NCI-H82 treated with DMSO at 0.1 percent for 48 hours (cell line): ENCODE data around the gene LDAH.

Source experiments
- DNase-seq: peaks from one replicate; lab custom pipeline; 2025; ENCODE audit not compliant: unreplicated experiment; lab: John Stamatoyannopoulos, UW

Gene LDAH

DNA sequence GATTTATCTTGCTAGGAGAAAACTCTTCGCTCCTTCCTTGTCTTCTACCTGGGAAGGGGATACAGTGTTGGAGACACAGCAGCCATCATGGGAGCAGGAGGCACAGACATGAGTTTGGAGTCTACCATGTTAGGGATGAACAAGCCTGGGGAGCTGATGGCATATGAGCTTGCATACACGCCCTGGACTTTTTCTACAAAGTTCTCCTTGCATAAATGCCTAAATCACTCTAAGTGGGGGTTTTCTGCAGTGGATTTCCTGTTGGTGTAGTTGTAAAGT is 168.4 kb downstream of the LDAH start:
- DNase-seq: no peak

DNA sequence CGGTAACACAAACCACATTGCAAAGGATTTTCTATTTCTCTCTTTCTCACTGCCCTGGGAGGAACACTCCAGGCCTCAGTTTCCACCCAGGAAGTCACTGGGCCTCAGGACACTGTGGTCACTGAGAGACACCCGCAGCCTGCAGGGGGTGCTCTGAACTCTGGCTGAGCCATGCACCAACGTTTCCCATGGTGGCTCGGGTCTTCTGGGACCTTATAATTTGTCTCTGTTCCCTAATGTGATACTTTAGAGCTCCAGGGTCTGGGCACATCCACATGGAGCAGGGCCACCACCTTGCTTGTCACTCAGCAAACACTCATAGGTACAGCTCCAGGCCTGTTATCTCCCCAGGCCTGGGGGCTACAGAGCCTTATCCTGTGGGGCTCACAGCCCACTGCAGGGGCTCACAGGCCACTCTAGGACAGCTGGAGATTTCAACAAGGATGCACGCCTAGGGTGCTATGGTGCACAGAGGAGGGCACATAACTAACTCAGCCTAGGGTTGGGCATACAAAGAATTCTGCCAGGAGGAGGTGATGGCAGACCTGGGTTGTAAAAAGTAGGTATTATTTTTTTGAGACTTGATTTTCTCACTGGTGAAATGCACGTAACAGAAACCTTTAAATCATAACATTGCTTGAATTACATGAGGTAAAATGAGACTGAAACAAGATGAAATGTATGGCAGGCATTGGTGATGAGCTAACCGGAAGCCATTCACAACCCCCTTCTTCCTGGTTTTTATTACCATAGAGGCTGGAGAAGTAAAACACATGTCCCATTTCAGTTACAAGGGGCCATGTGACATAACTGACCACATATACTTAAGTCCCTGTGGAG is 169.0 kb downstream of the LDAH start:
- no peak for DNase-seq

DNA sequence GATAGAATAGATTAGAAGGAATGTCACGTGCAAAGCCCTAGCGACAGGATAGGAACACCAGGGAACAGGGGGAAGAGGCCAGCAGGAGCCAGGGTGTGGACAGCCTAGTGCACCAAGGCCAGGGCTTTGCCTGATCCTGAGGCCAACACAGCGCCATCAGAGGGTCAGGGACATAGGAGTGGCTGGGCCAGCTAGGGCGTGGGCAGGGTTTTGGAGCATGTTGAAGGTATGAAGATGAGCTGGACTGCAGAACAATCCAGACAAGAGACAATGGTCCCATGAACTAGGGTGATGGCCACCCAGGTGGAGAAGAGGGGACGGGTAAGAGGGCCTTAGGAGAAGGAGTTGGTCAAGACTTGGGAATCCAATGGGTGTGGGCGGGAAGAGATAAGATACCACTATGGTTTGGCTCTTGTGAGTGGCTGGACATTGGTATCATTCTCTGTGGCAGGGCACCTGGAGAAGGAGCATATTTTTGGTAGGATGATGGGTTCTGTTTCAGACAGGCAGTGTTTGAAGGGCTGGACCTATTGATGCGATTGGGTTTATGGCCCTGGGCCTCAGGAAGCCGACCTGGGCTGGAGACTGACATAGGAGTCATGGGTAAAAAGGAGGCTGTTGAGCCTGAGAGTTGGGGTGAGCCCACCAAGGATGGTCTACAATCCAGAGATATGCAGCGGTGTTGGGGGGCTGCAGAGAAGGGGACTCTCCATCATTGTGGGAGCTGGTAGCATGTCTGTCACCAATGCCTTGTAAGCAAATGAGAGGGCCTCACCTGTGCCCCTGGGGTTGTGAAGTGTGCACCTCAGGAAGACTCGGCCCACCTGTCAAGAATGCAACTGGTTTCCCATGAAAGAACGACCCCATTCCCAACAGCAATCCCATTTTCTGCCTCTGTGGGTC is 170.0 kb downstream of the LDAH start:
- no peak for DNase-seq

DNA sequence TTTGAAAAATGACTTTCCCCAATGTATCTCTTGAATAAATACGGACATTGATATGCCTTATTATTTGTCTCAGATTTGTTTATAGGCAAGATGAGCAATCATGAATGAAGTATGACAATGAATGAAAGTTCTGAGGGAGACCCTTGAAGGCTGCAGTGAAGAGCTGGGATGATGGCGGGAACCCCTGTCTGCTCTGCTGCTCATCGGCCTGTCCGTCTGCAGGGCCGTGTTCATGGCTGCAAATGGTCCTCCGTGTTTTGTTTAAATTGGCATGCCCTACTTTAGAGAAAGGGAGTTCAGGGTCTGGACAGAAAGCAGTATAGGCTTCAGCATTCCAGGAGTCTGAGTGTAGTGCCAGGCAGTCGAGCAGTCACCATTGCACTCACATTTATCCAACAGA is 170.8 kb downstream of the LDAH start:
- DNase-seq: no peak

DNA sequence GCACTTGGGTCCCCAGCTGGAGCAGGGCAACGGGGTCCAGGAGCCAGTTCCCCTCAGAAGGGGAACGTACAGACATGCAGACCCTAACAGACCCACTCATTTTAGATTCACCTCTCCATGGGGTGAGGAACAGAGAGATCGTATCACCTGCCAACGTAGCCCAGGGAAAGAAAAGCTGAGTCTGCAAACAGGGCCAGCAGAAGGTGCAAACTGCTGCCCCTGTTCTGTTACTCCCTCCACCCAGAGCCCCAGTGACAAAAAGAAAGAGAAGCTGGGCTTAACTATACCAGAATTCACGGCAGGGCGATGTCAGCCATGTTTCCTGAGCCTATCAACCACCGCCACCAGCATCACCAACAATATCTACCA is 171.2 kb downstream of the LDAH start:
- no peak for DNase-seq

DNA sequence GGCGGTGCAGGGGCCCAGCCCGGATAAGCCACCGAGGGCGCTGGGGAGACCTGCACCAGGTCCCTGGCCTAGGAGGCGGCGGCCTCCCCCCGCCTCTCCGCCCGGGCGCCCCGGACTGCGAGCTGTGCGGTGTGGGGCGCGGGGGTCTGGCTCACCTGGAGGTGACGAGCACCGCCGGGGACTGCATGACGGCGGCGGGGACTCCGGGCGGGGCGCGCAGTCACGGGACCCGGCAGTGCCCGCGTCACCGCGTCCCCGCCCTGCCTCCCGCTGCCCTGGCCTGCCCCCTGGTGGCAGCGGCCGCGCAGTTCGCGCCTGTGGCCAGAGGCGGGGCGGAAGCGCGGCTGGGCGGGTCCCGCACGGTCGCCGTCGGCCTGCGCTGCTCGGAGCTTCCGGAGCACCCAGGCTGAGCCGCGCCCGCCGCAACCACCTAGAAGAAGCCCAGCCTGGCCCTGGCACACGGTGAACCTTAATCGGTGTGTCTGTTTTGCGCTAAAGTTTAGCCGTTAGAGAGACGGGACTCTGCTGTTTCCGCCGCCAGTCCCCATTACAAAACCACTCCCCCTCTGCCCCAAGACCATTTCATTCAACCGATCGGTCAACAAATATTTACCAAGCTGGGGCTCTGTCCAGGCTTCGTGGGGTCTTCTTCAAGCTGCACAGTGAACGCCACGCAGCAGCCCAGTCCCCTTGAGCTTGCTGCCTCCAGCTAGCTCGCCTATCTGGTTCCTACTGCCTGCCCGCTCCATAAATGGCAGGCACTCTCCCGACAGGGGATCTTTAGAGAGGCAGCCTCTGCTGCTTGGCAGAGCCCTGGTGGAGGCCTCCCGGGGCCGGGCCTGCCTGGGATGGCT is 171.8 kb downstream of the LDAH start, which contains the start of gene HS1BP3:
HS1BP3 (minus strand) TSS at position 222 of the 854 bp plus-strand sequence; CDS start at position 187, 35 bp downstream.
- DNase-seq: peak; percentile 25

DNA sequence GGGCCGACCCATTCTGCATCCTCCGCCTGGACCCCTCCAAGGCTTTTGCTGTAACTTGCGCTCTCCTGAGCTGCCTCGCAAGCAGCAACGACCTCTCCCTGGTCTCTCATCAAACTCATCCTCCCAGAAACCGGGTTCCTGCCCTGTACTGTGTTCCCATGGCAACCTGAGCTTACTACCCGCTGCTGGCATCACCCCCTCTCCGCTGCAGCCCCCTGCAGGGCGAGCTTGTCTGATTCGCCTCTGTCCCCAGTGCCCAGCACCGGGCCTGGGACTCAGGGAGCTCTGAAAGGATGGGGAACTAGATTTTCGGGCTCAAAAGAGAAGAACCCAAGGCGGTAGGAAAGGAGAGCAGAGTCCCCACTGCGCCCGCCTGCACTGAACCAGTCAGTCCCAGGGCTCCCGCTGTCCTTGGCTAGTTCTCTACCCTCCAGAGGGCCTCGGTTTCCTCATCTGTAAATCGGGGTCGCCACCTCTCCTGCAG is 172.5 kb downstream of the LDAH start:
- no peak for DNase-seq

DNA sequence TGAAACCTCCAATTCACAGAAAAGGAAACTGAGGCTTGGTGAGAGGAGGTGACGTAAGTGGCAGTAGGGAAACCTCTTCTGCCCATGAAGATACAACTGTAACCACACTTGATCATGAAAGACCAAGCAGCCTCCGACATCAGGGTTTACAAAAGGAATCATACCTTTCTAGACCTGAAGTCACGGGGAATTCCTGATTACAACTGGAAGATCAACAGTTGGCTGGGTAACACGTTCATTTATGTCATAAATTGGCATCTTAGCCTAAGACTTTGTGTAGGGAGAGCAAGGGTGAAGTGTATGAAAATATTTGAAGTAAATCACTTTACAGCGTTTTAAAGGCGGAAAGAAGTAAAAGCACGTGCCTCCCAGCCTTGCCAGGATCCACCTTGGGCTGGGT is 172.9 kb downstream of the LDAH start:
- no peak for DNase-seq

DNA sequence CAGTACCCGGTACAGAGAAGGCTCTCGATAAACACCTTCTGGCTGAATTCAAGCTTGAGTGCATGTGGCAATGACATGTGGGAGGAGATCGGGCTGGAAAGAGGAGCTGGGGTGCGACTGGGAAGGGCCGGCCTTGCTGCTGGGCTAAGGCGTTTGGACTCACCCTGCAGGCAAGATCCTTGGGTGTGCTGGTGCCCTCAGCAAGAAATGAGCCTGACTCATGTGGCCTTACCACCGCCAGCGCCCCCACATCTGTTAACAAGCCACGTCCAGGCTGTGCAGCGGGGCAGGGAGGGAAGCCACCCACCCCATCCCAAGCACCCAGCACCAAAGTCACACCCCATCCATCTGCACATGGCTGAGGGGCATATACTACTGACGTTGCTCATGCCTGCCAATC is 173.3 kb downstream of the LDAH start:
- no peak for DNase-seq

DNA sequence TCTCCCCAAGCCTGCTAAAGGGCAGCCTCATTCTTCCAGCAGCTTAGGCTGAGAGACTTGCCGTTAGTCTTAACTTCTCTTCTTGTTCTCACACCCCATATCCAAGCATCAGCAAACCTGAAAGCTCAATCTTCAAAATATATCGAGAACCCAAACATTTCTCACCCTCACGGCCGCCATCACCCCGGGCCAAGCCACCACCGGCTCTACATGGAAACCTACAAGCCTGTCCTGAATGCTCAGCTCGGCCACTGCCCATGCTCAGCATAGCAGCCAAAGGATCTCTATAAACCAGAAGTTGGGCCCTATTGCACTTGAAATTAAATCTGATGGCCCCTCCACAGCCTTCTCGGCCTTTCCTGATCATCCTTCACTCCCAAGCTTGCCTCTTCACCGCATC is 174.1 kb downstream of the LDAH start:
- no peak for DNase-seq

DNA sequence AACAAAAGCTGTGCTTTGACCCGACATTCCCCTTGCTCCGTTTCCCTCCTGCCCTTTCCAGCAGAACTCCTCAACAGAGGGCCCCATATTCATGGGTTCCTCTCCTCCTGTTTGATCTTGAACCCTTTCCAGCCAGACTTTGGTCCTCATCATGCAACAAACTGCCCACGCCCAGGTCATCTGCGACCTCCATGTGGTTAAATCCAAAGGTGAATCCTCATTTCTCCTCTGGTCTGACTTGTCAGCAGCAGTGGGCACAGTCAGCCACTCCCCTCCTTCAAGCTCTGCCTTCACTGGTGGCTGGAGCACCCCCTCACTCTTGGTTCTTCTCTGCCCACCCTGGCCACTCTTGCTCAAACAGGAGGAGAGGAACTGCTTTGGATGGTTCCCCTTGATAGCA is 174.7 kb downstream of the LDAH start:
- no peak for DNase-seq

DNA sequence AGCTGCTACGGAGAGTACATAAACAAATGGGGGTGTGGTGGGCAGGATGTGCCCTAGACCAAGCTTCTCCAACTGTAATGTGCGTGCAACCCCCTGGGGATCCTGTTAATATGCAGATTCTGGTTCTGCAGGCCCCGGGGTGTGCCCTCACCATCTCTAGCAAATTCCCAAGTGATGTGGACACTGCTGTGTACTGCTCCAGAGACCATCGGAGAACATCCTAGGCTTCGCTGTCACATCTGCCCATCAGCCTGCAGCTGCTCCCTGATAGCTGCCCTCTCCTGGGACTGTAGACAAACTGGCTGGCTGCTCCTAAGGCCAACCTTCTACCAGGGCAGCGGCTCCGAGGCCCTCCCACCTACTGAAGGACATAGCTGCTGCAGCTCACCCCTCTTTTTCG is 175.2 kb downstream of the LDAH start:
- no peak for DNase-seq

DNA sequence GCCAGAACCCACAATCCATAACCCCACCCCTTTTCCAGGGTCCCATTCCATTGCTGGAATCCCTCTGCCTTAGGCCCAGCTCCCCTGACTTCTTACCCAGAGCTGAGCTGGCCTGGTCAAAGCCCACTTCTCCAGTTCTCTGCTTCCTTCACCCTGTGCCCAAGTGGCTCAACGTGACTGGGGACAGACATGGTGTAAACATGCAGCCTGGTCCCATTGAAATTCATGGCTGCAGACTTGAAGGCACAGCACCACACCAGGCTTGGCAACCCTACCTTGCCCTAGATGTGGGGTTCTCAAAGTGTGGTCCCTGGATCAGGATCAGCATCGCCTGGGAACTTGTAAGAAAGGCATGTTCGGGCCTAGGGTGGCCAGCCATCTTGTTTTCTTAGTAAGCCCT is 175.7 kb downstream of the LDAH start:
- DNase-seq: no peak

DNA sequence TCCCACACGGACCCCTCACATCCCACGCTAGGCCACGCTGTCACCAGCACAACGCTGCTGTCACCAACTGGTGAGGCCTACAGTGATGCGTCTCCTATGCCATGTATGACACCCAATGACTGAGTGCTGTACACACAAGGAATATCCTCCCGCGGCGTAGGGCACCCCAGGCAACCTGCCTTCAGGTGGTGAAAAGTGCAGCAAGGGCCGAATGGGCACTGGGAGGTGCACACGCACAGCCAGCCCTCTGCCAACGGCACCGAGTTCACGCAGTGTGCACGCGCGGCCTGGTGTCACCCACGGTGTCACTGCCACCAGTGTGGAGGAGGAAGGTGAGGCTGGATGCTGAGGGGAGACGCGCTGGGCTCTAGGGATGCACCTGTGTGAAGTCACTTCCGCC is 176.5 kb downstream of the LDAH start:
- DNase-seq: no peak

DNA sequence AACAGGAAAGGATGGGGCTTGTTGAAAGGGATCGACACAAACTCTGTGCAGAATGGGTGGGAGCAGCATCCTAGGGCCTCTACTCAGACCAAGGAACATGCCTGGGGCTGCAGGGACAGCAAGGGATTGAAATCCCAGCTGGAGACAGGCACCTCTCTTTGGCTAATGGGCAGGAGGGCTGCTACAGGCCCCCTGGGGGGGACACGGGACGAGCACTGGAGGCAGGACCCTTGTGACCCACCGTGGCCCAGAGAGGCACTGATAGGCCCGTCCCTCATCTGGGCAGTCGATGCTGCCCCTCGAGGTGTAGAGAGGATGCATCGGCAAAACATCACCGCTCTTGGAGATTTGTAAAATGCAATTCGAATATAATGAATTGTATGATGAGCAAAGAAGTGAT is 177.1 kb downstream of the LDAH start:
- no peak for DNase-seq

DNA sequence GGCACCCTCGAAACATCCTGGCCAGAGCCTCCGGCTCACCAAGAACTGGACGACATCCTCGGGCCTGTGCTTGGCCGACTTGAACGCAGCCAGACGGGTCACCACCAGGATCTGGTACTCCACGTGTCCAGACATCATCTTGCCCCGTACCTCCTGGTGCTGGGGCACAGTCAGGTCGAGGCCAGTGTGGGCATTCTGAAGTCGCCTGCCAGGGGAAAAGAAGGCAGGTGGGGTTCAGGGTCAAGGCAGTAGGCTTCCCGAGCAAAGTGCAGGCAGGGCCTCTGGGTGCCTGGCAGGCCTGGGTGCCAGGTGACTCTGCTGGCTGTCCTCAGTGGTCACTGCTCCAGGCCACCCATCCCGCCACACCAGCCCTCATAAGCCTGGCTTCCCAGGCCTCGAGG is 177.6 kb downstream of the LDAH start:
- DNase-seq: no peak

DNA sequence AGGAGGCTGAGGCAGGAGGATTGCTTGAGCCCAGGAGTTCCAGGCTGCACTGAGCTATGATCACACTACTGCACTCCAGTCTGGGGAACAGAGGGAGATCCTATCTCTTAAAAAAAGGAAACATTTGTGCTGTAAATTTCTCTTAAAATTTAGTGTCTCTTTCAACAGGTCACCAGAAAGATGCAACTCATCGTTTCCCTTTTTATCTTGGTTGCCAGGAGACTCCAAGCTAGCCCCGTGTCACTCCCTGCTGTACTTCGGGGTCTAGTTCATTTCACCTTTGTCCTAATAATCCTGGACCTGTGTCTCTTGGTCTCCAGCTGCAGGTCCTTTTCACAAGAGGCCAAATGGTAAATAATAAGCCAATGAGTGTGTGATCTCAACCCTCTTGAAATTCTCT is 179.1 kb downstream of the LDAH start:
- no peak for DNase-seq

DNA sequence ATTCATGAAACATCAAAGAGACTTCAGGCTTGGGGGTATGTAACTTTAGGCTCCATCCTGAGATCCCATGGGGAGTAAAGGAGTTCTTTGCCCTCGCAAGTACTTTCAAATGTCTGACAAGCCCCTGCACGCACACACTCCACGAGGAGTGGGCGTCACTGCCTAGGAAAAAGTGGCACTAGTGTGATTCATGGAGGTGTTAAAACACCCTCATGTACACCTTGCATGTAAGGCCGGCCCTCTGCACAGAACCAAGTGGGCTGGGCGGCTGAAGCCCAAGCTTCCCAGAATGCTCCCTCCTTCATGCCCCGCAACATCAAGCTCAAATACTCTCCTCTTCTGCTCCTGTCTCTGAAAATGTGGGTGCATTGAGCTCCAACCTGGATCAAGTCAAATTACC is 179.8 kb downstream of the LDAH start:
- DNase-seq: no peak

DNA sequence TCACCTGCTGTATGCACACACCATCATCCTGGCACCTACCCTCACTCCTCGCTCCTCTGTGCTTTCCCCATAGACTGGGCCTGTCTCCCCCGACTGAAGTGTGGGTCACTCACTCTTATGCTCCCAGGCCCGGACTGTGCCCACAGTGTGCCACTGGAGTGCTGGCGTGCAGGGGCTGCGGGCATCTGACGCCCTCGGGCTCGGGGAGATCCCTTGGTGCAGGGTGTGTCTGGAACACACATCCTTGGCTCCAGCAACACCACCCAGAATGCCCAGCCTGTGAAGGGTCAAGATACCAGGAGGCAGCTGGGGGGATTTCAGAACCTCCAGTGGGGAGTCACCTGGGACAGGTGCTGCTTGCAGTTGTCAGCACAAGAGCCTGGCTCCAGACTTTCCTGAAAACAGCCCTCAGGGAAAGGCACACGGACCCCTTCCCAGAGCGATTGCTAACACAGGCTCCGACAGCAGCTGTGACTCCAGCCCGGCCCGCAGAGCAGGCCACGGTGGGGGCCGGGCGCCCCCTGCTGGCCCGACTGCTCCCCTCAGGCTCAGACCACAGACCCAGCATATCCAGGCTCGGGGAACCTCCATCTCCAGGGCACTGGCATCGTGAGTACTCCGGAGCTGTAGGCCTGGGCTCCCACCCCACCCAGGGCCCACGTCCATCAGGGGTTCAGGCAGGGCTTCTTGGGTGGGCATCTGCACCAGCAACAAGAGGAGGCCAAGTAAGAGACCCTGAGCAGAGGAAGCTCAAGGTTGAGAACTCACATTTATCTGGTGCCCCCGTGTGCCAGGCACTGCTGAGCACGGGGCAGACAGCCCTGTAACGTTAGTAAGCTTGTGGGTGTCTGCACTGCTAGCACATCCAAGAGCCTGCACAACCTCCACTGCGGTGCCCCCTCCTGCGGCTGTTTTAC is 180.6 kb downstream of the LDAH start:
- peak; percentile 43 for DNase-seq
